Eye (tissue), 1 donor: Measurements from ENCODE around the gene MMP17.
A peak's percentile ranks its signal among the peaks of the same experiment; 100 is the strongest.
"Not testable (repeated sequence)": the region's sequence is repeated elsewhere in the genome, so short reads cannot be mapped to it uniquely, and the experiment has no call there.

ENCODE experiments used
- DNase-seq: peaks from one replicate; pipeline ENCODE4 v3.0.0-alpha.2; 2015

Gene MMP17

GRCh38 chr12:131867471-131867870 is 39.3 kb downstream of the MMP17 start:
- no peak for DNase-seq

GRCh38 chr12:131867891-131868675 is 39.9 kb downstream of the MMP17 start:
- DNase-seq, result no peak

- no peak for DNase-seq
Observed at GRCh38 chr12:131869871-131870418, 41.8 kb downstream of the MMP17 start.

- DNase-seq, result no peak
Observed at GRCh38 chr12:131871677-131872076, 43.5 kb downstream of the MMP17 start.

GRCh38 chr12:131872154-131873051 is 44.2 kb downstream of the MMP17 start:
- no peak for DNase-seq

- no peak for DNase-seq
Observed at GRCh38 chr12:131873293-131873692, 45.1 kb downstream of the MMP17 start.

- DNase-seq, result not testable (repeated sequence)
Observed at GRCh38 chr12:131874972-131875371, 46.8 kb downstream of the MMP17 start.

- DNase-seq, result not testable (repeated sequence)
Observed at GRCh38 chr12:131877216-131877615, 49.0 kb downstream of the MMP17 start.

GRCh38 chr12:131878436-131878835 is 50.2 kb downstream of the MMP17 start:
- not testable (repeated sequence) for DNase-seq

GRCh38 chr12:131882804-131883520 is 54.8 kb downstream of the MMP17 start:
- DNase-seq, result no peak

- no peak for DNase-seq
Observed at GRCh38 chr12:131883521-131883900, 55.3 kb downstream of the MMP17 start.

GRCh38 chr12:131885076-131885475 is 56.9 kb downstream of the MMP17 start:
- DNase-seq, result not testable (repeated sequence)

GRCh38 chr12:131885543-131886057 is 57.4 kb downstream of the MMP17 start:
- no peak for DNase-seq

GRCh38 chr12:131891722-131892121 is 63.5 kb downstream of the MMP17 start:
- not testable (repeated sequence) for DNase-seq

GRCh38 chr12:131892711-131893604 is 64.8 kb downstream of the MMP17 start:
- no peak for DNase-seq

GRCh38 chr12:131893605-131894312 is 65.6 kb downstream of the MMP17 start:
- peak; percentile 35 for DNase-seq

GRCh38 chr12:131894313-131894860 is 66.2 kb downstream of the MMP17 start, which contains the start of gene ULK1:
Gene ULK1 (plus strand): TSS chr12:131894622. CDS start chr12:131895002, 380 bp downstream.
- peak; percentile 97 for DNase-seq

- peak; percentile 37 for DNase-seq
Observed at GRCh38 chr12:131894981-131895639, 66.9 kb downstream of the MMP17 start.

GRCh38 chr12:131895640-131896079 is 67.5 kb downstream of the MMP17 start:
- DNase-seq, result no peak
